ENCODE data around the gene CBFA2T3. TPM values are rescaled to one million over a fixed set of nuclear protein-coding genes. Genes with fewer than 3 reads are reported as not detected.

The CBFA2T3 gene
- total and polyA plus RNA-seq, 2 of the 13 experiments (the other 11 are each of a cell fraction or from before 2014, with no cell fraction given): 0.05 TPM; not detected in 1

DNA sequence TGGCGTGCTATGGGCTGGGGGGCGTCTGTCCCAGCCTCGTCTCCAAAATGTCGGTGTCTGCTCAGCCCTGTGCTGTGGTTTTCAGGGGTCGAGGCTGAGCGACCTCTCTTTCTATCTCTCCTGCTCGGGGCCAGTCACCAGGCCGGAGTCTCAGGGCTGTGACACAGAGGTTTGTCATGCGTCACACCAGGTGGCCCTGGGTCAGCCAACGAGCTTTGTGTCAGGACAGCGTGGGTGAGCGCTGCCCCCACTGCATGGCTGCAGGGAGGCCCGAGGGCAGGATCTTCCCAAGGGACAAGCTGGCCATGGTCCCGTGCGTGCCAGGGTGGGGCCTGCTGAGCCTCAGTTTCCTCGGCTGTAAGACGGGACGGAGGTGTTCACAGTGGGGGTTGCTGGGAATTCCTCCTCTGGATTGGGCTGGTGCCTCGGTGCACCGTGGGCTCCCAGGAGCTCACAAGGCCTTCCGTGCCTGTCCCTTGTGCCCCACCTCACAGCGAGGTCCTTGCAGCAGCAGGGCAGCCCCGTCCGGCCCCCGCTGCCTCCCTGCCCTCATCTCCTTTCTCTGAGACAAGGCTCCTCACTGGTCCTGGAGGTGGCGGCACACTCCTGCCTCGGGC is 50.5 kb downstream of the CBFA2T3 start (continued):
- TF ChIP-seq, protein P1, sequence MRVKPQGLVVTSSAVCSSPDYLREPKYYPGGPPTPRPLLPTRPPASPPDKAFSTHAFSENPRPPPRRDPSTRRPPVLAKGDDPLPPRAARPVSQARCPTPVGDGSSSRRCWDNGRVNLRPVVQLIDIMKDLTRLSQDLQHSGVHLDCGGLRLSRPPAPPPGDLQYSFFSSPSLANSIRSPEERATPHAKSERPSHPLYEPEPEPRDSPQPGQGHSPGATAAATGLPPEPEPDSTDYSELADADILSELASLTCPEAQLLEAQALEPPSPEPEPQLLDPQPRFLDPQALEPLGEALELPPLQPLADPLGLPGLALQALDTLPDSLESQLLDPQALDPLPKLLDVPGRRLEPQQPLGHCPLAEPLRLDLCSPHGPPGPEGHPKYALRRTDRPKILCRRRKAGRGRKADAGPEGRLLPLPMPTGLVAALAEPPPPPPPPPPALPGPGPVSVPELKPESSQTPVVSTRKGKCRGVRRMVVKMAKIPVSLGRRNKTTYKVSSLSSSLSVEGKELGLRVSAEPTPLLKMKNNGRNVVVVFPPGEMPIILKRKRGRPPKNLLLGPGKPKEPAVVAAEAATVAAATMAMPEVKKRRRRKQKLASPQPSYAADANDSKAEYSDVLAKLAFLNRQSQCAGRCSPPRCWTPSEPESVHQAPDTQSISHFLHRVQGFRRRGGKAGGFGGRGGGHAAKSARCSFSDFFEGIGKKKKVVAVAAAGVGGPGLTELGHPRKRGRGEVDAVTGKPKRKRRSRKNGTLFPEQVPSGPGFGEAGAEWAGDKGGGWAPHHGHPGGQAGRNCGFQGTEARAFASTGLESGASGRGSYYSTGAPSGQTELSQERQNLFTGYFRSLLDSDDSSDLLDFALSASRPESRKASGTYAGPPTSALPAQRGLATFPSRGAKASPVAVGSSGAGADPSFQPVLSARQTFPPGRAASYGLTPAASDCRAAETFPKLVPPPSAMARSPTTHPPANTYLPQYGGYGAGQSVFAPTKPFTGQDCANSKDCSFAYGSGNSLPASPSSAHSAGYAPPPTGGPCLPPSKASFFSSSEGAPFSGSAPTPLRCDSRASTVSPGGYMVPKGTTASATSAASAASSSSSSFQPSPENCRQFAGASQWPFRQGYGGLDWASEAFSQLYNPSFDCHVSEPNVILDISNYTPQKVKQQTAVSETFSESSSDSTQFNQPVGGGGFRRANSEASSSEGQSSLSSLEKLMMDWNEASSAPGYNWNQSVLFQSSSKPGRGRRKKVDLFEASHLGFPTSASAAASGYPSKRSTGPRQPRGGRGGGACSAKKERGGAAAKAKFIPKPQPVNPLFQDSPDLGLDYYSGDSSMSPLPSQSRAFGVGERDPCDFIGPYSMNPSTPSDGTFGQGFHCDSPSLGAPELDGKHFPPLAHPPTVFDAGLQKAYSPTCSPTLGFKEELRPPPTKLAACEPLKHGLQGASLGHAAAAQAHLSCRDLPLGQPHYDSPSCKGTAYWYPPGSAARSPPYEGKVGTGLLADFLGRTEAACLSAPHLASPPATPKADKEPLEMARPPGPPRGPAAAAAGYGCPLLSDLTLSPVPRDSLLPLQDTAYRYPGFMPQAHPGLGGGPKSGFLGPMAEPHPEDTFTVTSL (CRISPR knock-in tag; IDR thresholded peaks at IDR 0.05; ENCODE audit: borderline replicate concordance): no peak
- TF ChIP-seq ELF1 (CRISPR knock-in tag; IDR thresholded peaks at IDR 0.05) (no peak), ZFP90 (CRISPR knock-in tag; IDR thresholded peaks at IDR 0.05; ENCODE audit: borderline replicate concordance) (no peak), GRHL1 (CRISPR knock-in tag; conservative IDR thresholded peaks at IDR 0.05) (no peak), ZNF274 (CRISPR knock-in tag; IDR thresholded peaks at IDR 0.05) (no peak; the same call in 1 of the 2 replicates), POLR2AphosphoS2 (IDR thresholded peaks at IDR 0.05; ENCODE audit: low read depth, low read length) (no peak), ZNF441 (CRISPR knock-in tag; IDR thresholded peaks at IDR 0.05; ENCODE audit: borderline replicate concordance) (no peak), ZNF709 (CRISPR knock-in tag; IDR thresholded peaks at IDR 0.05) (no peak), ZNF33B (CRISPR knock-in tag; IDR thresholded peaks at IDR 0.05) (no peak), TARDBP (CRISPR knock-in tag; IDR thresholded peaks at IDR 0.05) (no peak), ZBTB49 (CRISPR knock-in tag; IDR thresholded peaks at IDR 0.05; ENCODE audit: borderline replicate concordance) (no peak), RFXAP (CRISPR knock-in tag; IDR thresholded peaks at IDR 0.05; ENCODE audit: borderline replicate concordance) (no peak), ZNF564 (CRISPR knock-in tag; IDR thresholded peaks at IDR 0.05) (no peak), PLRG1 (conservative IDR thresholded peaks at IDR 0.05) (no peak)
- TF ChIP-seq, protein P2, sequence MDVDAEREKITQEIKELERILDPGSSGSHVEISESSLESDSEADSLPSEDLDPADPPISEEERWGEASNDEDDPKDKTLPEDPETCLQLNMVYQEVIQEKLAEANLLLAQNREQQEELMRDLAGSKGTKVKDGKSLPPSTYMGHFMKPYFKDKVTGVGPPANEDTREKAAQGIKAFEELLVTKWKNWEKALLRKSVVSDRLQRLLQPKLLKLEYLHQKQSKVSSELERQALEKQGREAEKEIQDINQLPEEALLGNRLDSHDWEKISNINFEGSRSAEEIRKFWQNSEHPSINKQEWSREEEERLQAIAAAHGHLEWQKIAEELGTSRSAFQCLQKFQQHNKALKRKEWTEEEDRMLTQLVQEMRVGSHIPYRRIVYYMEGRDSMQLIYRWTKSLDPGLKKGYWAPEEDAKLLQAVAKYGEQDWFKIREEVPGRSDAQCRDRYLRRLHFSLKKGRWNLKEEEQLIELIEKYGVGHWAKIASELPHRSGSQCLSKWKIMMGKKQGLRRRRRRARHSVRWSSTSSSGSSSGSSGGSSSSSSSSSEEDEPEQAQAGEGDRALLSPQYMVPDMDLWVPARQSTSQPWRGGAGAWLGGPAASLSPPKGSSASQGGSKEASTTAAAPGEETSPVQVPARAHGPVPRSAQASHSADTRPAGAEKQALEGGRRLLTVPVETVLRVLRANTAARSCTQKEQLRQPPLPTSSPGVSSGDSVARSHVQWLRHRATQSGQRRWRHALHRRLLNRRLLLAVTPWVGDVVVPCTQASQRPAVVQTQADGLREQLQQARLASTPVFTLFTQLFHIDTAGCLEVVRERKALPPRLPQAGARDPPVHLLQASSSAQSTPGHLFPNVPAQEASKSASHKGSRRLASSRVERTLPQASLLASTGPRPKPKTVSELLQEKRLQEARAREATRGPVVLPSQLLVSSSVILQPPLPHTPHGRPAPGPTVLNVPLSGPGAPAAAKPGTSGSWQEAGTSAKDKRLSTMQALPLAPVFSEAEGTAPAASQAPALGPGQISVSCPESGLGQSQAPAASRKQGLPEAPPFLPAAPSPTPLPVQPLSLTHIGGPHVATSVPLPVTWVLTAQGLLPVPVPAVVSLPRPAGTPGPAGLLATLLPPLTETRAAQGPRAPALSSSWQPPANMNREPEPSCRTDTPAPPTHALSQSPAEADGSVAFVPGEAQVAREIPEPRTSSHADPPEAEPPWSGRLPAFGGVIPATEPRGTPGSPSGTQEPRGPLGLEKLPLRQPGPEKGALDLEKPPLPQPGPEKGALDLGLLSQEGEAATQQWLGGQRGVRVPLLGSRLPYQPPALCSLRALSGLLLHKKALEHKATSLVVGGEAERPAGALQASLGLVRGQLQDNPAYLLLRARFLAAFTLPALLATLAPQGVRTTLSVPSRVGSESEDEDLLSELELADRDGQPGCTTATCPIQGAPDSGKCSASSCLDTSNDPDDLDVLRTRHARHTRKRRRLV (CRISPR knock-in tag; IDR thresholded peaks at IDR 0.05): no peak

Measured in HepG2 (cell line).